ENCODE data around the gene C10orf95.

GRCh38 chr10:102419269-102420180, 31.8 kb downstream of the C10orf95 start:
- peak in 1 of 4 experiments; percentile 5 for TF ChIP-seq CTCF (IDR thresholded peaks at IDR 0.05)
- TF ChIP-seq EP300 (IDR thresholded peaks at IDR 0.05) = no peak
- TF ChIP-seq POLR2A (IDR thresholded peaks at IDR 0.05) = no peak
- TF ChIP-seq POLR2AphosphoS5 (IDR thresholded peaks at IDR 0.05) = no peak

Data from gastroesophageal sphincter (tissue), 3 donors.